Right atrium auricular region (tissue), 2 donors: ENCODE results near the gene XXYLT1. TPM values are rescaled to one million over a fixed set of nuclear protein-coding genes. Genes with fewer than 3 reads are reported as not detected.
"Not testable (repeated sequence)": the region's sequence is repeated elsewhere in the genome, so short reads cannot be mapped to it uniquely, and the experiment has no call there.

Source experiments
- DNase-seq: peaks from one replicate; pipeline ENCODE4 v3.0.0-alpha.2; 2019; ENCODE audit warnings: low spot score
- H3K27ac ChIP-seq, 2 donors: fragments of 200-600 bp; sonication (generic); 1 replicate in 1 of 2; 2 replicates in 1 of 2; pipeline ENCODE4 v1.5.1; 2016 to 2019
- H3K27me3 ChIP-seq, 2 donors: fragments of 200-600 bp; sonication (generic); one replicate each; pipeline versions ENCODE4 v1.5.1 to v1.6.0; 2017 to 2019
- H3K36me3 ChIP-seq: fragments of 200-600 bp; sonication (generic); one replicate; pipeline ENCODE4 v1.5.1; 2016
- H3K4me1 ChIP-seq, 2 donors: fragments of 200-600 bp; sonication (generic); one replicate each; pipeline versions ENCODE4 v1.5.1 to v1.6.0; 2017 to 2019
- H3K4me3 ChIP-seq, 2 donors: fragments of 200-600 bp; sonication (generic); 1 replicate in 1 of 2; 2 replicates in 1 of 2; pipeline ENCODE4 v1.5.1; 2017 to 2019; ENCODE audit warnings: mild to moderate bottlenecking in 1 of 2, moderate library complexity in 1 of 2
- H3K9me3 ChIP-seq, 2 donors: fragments of 200-600 bp; sonication (generic); one replicate each; pipeline ENCODE4 v1.5.1; 2019
- total RNA-seq, 2 donors: library from RNA; depleted of rRNA; stranded (reverse); fragments of >200 nt; gene quantifications; one replicate each; pipeline ENCODE4 v1.1.0, GENCODE V29; 2016
- TF ChIP-seq, protein P1 (sequence below), 2 donors: fragments of 200-600 bp; sonication (generic); IDR thresholded peaks; one replicate each; pipeline ENCODE4 v1.5.1; 2019; ENCODE audit warnings: antibody characterized with exemption in 2 of 2

The XXYLT1 gene
- total RNA-seq, 2 donors from 2014 or later, result 4.6 to 6.7 TPM

GRCh38 chr3:195039180-195039843 lies 231.6 kb downstream of the XXYLT1 start:
- H3K4me1 ChIP-seq, result no peaks in the 10 kb centered on the region
- H3K27me3 ChIP-seq, result no peaks in the 10 kb centered on the region
- DNase-seq, result no peak
- H3K4me3 ChIP-seq, result no peak overlapping the region
- no peaks in the 10 kb centered on the region for H3K9me3 ChIP-seq
- TF ChIP-seq, protein P1, sequence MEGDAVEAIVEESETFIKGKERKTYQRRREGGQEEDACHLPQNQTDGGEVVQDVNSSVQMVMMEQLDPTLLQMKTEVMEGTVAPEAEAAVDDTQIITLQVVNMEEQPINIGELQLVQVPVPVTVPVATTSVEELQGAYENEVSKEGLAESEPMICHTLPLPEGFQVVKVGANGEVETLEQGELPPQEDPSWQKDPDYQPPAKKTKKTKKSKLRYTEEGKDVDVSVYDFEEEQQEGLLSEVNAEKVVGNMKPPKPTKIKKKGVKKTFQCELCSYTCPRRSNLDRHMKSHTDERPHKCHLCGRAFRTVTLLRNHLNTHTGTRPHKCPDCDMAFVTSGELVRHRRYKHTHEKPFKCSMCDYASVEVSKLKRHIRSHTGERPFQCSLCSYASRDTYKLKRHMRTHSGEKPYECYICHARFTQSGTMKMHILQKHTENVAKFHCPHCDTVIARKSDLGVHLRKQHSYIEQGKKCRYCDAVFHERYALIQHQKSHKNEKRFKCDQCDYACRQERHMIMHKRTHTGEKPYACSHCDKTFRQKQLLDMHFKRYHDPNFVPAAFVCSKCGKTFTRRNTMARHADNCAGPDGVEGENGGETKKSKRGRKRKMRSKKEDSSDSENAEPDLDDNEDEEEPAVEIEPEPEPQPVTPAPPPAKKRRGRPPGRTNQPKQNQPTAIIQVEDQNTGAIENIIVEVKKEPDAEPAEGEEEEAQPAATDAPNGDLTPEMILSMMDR (IDR thresholded peaks at IDR 0.05), result no peak
- no peak overlapping the region for H3K27ac ChIP-seq
- H3K36me3 ChIP-seq, result no peaks in the 10 kb centered on the region

- H3K27ac ChIP-seq, result no peak overlapping the region
- DNase-seq, result no peak
- H3K27me3 ChIP-seq, result no peaks in the 10 kb centered on the region
- H3K4me3 ChIP-seq, result no peak overlapping the region
- H3K4me1 ChIP-seq, result no peaks in the 10 kb centered on the region
- TF ChIP-seq, protein P1 (IDR thresholded peaks at IDR 0.05), result no peak
- H3K9me3 ChIP-seq, result no peaks in the 10 kb centered on the region
- no peaks in the 10 kb centered on the region for H3K36me3 ChIP-seq
These were observed 232.8 kb downstream of the XXYLT1 start for GRCh38 chr3:195038161-195038560.

DNA sequence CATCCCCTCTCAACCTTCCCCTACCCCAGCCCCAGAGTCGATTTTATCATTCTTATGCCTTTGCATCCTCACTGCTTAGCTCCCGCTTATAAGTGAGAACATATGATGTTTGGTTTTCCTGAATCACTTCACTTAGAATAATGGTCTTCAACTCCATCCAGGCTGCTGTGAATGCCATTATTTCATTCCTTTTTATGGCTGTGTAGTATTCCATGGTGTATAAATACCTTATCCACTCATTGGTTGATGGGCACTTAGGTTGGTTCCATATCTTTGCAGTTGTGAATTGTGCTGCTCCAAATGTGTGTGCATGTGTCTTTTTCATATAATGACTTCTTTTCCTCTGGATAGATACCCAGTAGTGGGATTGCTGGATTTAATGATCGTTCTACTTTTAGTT lies 233.4 kb downstream of the XXYLT1 start:
- not testable (repeated sequence) for H3K27ac ChIP-seq, H3K36me3 ChIP-seq, H3K4me3 ChIP-seq, H3K9me3 ChIP-seq, H3K4me1 ChIP-seq, H3K27me3 ChIP-seq, DNase-seq

DNA sequence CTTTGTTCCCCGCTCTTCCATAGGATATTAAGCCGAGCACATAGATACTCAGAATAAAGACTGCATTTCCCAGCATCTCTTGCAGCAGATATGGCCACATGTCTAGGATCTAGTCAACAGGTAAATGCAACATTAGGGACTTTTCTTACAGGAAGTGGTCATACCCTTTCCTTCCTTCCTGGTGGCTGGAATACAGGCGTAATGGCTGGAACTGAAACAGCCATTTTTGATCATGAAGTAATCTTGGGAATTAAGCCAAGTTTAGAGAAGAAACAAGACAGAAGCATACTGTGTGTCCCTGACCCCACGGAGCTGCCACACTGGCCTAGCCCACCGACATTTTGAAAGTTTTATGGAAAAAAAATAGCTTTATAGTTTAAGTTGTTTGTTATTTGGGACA lies 234.0 kb downstream of the XXYLT1 start:
- Histone ChIP-seq H3K4me3 (no peak overlapping the region), H3K9me3 (no peaks in the 10 kb centered on the region), H3K4me1 (no peaks in the 10 kb centered on the region), H3K36me3 (no peaks in the 10 kb centered on the region), H3K27me3 (no peaks in the 10 kb centered on the region), H3K27ac (no peak overlapping the region)
- no peak for DNase-seq
- TF ChIP-seq, protein P1 (IDR thresholded peaks at IDR 0.05), result no peak

DNA sequence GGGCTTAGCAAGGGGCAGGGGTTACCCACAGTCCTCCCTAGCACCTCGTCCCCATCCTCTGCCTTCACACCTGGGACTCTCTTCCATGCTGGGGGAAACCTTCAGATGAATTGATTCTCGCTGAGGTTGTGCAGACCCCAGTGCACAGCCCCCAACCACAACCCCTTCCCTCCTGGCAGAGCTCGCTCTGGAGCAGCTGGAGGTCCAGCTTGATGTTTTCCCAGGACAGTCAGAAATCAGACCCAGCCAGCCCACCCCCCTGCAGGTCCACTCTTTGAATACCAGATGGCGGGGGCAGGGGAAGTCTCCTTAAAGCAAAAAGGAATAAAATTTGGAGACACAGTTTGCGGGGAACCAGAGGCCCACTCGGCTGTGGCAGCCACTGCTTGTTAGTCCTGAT lies 234.4 kb downstream of the XXYLT1 start:
- TF ChIP-seq, protein P1 (IDR thresholded peaks at IDR 0.05), result no peak
- no peaks in the 10 kb centered on the region for H3K27me3 ChIP-seq
- H3K9me3 ChIP-seq, result no peaks in the 10 kb centered on the region
- H3K27ac ChIP-seq, result no peak overlapping the region
- H3K36me3 ChIP-seq, result no peaks in the 10 kb centered on the region
- no peak for DNase-seq
- no peaks in the 10 kb centered on the region for H3K4me1 ChIP-seq
- no peak overlapping the region for H3K4me3 ChIP-seq

GRCh38 chr3:195036203-195036505 lies 234.8 kb downstream of the XXYLT1 start:
- no peaks in the 10 kb centered on the region for H3K36me3 ChIP-seq
- H3K9me3 ChIP-seq, result no peaks in the 10 kb centered on the region
- peaks cover 0 to 2% of the 10 kb centered on the region in 2 donors for H3K4me1 ChIP-seq
- no peak overlapping the region for H3K27ac ChIP-seq
- H3K27me3 ChIP-seq, result no peaks in the 10 kb centered on the region
- TF ChIP-seq, protein P1 (IDR thresholded peaks at IDR 0.05), result no peak
- DNase-seq, result no peak
- no peak overlapping the region for H3K4me3 ChIP-seq
